Activated CD4-positive, alpha-beta T cell treated with anti-CD3 and anti-CD28 coated beads for 48 hours (primary cell): ENCODE results near the gene GFPT1.

ENCODE experiments used
- DNase-seq: peaks from one replicate; pipeline ENCODE4 v3.0.0-alpha.2; 2020

The GFPT1 gene

DNA sequence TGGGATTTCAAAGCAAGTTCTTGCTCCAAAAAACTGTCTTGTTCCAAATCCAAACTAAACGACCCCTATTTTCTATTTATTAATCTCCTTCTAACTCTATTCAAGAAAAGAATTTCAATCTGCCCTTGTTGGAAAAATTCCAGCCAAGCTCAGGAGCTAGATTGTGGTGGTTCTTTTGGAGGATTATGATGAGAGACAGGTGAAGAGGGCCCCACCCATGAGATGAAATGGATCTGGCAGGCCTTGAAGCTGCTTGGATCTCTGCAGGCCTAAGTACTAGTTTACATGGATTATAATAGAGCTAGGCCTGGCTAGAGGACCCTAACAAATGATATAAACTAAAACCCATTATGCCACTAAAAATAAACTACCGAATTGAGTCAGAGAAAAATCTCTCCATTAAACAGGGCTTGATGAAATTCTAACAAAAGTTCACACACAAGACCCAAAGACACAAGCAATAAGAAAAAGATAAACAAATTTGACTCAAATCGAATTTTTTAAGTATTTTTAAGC is 101.6 kb downstream of the GFPT1 start:
- no peak for DNase-seq

DNA sequence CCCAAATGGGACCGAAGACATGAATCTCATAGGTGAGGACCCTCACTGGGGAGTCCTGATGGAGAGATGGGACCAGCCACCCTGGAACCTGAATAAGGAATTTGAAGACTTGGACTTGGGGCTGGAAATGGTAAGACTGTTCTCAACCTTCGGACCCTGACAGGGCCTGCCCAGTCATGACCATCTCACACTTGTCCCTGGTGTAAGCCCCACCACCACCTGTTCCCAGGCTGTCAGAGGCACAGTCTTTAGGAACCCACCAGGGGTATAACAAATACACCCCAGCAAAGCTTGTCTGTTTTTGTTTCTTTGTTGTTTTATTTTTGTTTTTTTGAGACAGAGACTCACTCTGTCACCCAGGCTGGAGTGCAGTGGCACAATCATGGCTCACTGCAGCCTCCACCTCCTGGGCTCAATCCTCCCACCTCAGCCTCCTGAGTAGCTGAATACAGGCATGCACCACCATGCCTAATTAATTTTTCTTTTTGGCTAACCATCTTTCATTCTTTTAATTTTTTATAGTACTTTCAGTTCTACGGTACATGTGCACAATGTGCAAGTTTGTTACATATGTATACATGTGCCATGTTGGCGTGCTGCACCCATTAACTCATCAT is 106.1 kb downstream of the GFPT1 start:
- DNase-seq, result no peak

DNA sequence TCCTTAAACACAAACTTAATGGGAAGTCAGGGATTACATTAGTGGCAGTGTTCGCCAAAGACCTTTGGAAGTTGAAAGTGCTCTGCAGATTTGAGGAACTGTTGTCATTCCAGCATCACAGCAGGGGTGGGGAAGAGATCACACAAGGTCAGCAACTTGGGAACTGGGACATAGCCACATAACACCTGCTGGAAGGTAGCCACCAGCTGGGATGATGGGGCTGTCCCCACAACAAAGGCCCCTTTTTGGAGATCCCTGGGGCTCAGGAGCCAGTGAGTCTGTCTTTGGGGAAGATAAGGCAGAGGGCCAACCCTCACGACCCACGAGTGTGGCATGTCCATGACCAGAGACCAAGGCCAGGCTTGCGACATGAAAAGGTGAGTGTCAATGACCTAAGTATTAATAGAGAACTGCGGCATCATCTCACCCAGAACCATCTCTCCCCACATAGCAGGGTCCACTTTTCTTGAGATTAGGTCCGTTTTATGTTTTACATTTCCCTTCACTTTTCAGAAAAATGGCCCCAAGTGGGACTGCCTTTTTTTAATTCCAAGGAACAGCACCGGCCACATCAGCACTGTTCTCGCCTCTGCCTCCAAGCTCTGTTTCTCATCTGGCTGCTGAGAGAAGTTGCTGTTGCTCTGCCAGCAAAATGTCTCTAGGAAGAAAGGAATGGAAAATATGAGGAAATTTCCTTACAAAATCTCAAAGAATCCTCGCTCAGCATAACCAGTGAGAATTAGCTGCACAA is 106.9 kb downstream of the GFPT1 start:
- DNase-seq, result no peak

DNA sequence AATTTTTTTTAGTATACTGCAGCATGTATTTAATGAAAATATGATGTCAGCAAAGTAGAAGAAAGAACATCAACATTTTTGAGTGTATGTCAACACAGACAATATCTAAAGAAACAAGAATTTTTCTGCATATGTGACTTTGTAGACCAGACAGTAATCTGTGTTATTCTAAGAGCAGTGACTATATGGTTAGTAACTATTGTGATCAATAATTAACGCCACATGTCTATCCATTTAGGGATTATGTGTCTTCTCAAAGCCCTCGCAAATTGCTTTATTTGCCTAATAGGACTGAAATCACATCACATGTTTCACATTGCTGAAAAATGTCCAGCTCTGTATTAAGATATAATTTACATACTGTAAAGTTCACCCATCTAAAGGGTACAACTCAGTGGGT is 107.8 kb downstream of the GFPT1 start:
- no peak for DNase-seq

DNA sequence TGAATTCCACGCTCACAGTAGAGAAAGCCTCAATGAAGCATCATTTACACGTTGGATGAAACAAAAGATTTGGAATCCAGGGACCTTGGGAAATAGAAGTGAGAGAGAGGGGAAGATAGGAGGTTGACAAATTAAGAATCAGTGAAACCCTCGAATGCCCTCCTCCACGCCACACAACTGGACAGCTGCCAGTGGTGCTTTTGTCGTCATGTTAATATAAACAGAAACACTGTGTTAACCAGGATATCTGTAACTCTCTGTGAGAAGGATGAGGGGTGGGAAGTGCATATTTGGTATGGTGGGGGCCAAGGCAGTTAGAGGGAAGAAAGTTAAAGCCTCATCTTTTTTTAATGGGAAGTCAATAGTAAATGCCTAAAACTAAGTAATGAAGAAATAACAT is 108.7 kb downstream of the GFPT1 start:
- DNase-seq, result no peak

DNA sequence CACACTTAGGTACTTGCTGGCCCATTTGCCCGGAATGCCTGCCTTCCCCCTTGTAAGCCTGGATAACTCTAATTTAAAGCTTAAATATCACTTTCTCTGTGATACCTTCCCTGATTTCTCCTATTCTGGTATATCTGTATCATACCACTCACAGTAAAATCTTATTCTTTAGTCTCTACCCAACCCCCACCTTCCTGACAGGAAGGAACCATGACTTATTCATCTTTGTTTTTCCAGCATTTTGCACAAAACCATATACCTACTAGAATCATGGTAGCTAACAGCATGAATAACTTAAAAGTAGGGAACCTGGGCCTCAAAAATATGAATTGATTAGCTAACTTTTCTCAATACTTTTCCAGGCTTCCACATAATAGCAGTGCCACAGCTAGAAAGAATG is 111.5 kb downstream of the GFPT1 start:
- no peak for DNase-seq

DNA sequence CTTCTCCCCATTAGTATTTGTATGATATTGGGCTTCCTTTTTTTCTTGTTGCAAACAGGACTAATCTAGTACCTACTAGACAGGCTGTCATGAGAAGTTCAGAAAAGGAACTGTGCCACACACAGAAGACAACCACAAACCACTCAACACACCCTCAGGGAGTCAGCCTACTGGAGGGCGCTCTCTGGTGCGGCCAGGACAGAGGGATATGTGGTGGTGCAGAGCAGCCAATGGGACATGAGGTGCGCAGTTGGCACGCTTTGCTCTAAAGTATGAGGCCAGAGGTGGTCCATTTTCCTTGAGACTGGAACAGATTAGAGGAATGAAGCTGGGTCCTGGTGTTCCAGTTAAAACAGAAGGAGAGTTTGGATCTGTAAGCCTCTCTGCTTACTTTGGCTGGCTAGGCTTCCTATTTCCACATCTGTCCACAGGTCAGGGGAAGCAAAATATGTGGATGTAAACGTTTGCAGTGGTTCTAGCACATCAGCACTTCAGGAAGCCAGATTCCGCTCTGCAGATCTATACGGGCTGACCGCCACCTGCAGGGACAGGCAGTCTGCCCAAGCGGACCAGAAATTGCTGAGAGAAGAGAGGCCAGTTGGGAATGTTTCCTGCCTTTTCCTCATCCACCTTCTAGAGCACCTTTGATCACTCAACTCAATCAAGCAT is 114.1 kb downstream of the GFPT1 start:
- DNase-seq, result no peak

DNA sequence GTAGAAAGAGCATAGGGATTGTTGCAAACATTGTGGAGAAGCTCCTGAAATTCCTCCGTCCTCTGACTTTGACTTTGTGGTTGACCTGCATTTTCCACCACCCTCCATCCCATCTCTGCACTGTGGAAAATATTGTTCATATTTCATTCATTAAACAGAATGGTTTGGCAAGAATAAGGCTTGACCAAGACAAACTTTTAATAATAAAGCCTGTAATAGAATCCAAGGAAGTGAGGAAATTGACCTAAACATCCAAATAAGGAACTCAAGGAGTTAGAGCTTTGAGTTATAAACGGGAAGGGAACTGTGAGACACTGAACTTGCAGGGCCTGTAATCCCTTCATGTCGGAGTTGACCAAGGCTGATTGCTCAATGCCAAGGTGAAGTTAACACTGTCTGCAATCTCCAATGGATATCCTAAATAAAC is 115.2 kb downstream of the GFPT1 start:
- no peak for DNase-seq
